ENCODE measurements around the gene TXNRD2. TPM values are rescaled to one million over a fixed set of nuclear protein-coding genes. Genes with fewer than 3 reads are reported as not detected.

The TXNRD2 gene
- total RNA-seq, 1 experiment from 2014 or later = 19.7 TPM

GRCh38 chr22:19898831-19899567 lies 42.6 kb downstream of the TXNRD2 start (continued):
- TF ChIP-seq ZBTB33 (IDR thresholded peaks at IDR 0.05; ENCODE audit: extremely low read depth, insufficient replicate concordance, low read length) (no peak), CEBPB (IDR thresholded peaks at IDR 0.05; ENCODE audit: low read depth) (no peak)

- H3K79me2 ChIP-seq (ENCODE audit: insufficient read depth, low read length) = no peaks in the 10 kb centered on the region
- no peak overlapping the region for H3K27ac ChIP-seq (ENCODE audit: low read depth, low read length)
- CTCF ChIA-PET = no interaction called here
- H4K20me1 ChIP-seq (ENCODE audit: insufficient read depth) = no peaks in the 10 kb centered on the region
- H3K9ac ChIP-seq (ENCODE audit: low read length) = no peak overlapping the region
- DNase-seq (ENCODE audit: low read depth, low spot score) (no peak), ATAC-seq (no peak)
- no peaks in the 10 kb centered on the region for H3K27me3 ChIP-seq (ENCODE audit: insufficient read depth, low read length)
- H3K4me1 ChIP-seq (ENCODE audit: control insufficient read depth in 1 of 2, insufficient read depth in 2 of 2, low read length in 2 of 2) = peaks cover 0 to 12% of the 10 kb centered on the region in 2 experiments; a peak in 1 of 4 replicates
- TF ChIP-seq POLR2A (IDR thresholded peaks at IDR 0.05; ENCODE audit: borderline replicate concordance, extremely low read depth, insufficient read depth, insufficient read length) (no peak), MAX (IDR thresholded peaks at IDR 0.05) (no peak), TCF7L2 (IDR thresholded peaks at IDR 0.05; ENCODE audit: borderline replicate concordance, extremely low read depth, insufficient read depth, insufficient read length) (no peak)
- no peaks in the 10 kb centered on the region for H3K9me2 ChIP-seq (ENCODE audit: insufficient read depth)
- H3K9me3 ChIP-seq (ENCODE audit: control insufficient read depth in 1 of 2, insufficient read depth in 1 of 2, low read depth in 1 of 2, low read length in 2 of 2) = no peaks in the 10 kb centered on the region
- no peak overlapping the region for H3K4me3 ChIP-seq (replicated peaks in 1 of 2; ENCODE audit: low read depth in 1 of 2, low read length in 2 of 2)
- POLR2A ChIA-PET = no interaction called here
- H3K4me2 ChIP-seq (ENCODE audit: low read length) = no peak overlapping the region
- no peak overlapping the region for H2AFZ ChIP-seq (ENCODE audit: low read depth, low read length, poor library complexity, severe bottlenecking)
- no TSS peak for BruUV-seq (replicated peaks)
- RAD21 ChIA-PET (ENCODE audit: low non-redundant PET in 1 of 2, low total read pairs in 2 of 2, uncharacterized antibody in 2 of 2, unreplicated experiment in 2 of 2) = no interaction called here
- intact Hi-C loops (cut with micrococcal nuclease) = no loop called here
- H3K36me3 ChIP-seq (ENCODE audit: control insufficient read depth in 1 of 2, insufficient read depth in 2 of 2, low read length in 2 of 2) = no peaks in the 10 kb centered on the region
These were observed 43.5 kb downstream of the TXNRD2 start for GRCh38 chr22:19898145-19898544.

All from HCT116 (cell line).